K562 (cell line): ENCODE measurements around the gene AOC1. TPM values are rescaled to one million over a fixed set of nuclear protein-coding genes. Genes with fewer than 3 reads are reported as not detected.

Experiments used
- ARID2 ChIP-seq: fragments of 450-650 bp; IDR thresholded peaks from 2 replicates; pipeline ENCODE4 v1.6.1; 2017; ENCODE audit warnings: antibody characterized with exemption, mild to moderate bottlenecking
- BRD9 ChIP-seq: fragments of 450-650 bp; IDR thresholded peaks from 2 replicates; pipeline ENCODE4 v1.6.1; 2018; ENCODE audit warnings: low read depth; ENCODE audit not compliant: partially characterized antibody
- FOXJ2 ChIP-seq: fragments of 200-800 bp; sonication (Bioruptor generic); IDR thresholded peaks from 2 replicates; pipeline ENCODE4 v1.6.1; 2016; ENCODE audit warnings: missing genetic modification characterization, missing compliant biosample characterization
- HLTF ChIP-seq: fragments of 450-650 bp; IDR thresholded peaks from 2 replicates; pipeline ENCODE4 v1.6.1; 2016
- MAX ChIP-seq: sonication (generic); formaldehyde crosslinking; IDR thresholded peaks from 2 replicates; pipeline ENCODE4 v1.9.0; 2022; ENCODE audit warnings: mild to moderate bottlenecking, missing genetic modification reagents
- MBD2 ChIP-seq: sonication (generic); IDR thresholded peaks from 2 replicates; pipeline ENCODE4 v1.6.1; 2016; ENCODE audit warnings: low read depth, borderline replicate concordance
- MGA ChIP-seq: fragments of 450-650 bp; IDR thresholded peaks from 2 replicates; pipeline ENCODE4 v1.6.1; 2016; ENCODE audit warnings: mild to moderate bottlenecking, moderate library complexity
- NELFE ChIP-seq: IDR thresholded peaks from 2 replicates; pipeline ENCODE4 v1.6.1; 2011; ENCODE audit warnings: mild to moderate bottlenecking; ENCODE audit not compliant: insufficient read depth, insufficient read length
- SP2 ChIP-seq: IDR thresholded peaks from 2 replicates; pipeline ENCODE4 v1.6.1; 2011; ENCODE audit warnings: mild to moderate bottlenecking, low read depth, low read length, moderate library complexity; ENCODE audit not compliant: poor library complexity, severe bottlenecking; ENCODE audit errors: extremely low read depth
- SRSF7 ChIP-seq: fragments of 200-400 bp; formaldehyde crosslinking; optimal IDR thresholded peaks from 2 replicates; pipeline ENCODE3; 2017; ENCODE audit warnings: mild to moderate bottlenecking, low read depth, low read length
- TEAD1 ChIP-seq, 2 experiments: fragments of 450-650 bp in 1 of 2; sonication (generic) in 1 of 2; formaldehyde crosslinking; IDR thresholded peaks; 2 replicates each; pipeline versions ENCODE4 v1.4.0 to v1.8.0; 2020 to 2022; ENCODE audit warnings: mild to moderate bottlenecking in 2 of 2, missing genetic modification reagents in 1 of 2
- ZMIZ1 ChIP-seq, 2 experiments: fragments of 150-350 bp in 1 of 2; IDR thresholded peaks; 2 replicates each; pipeline ENCODE4 v1.6.1; 2012 to 2016; ENCODE audit warnings: low read depth in 2 of 2, low read length in 2 of 2, mild to moderate bottlenecking in 1 of 2, moderate library complexity in 1 of 2
- polyA plus RNA-seq, 8 experiments: library from polyadenylated mRNA; depleted of rRNA in 4 of 8; stranded (reverse) in 5 of 8; unstranded in 3 of 8; fragments of >200 nt; fragmentation: Nextera tagmentation in 2 of 8; fragmentation: Illumina TruSeq in 1 of 8; extraction: Ambion mirVana in 2 of 8; extraction: Trizol in 1 of 8; gene quantifications; 2 replicates each; pipeline versions ENCODE4 v1.2.1 to v1.2.3, GENCODE V29; 2011 to 2014; ENCODE audit warnings: inconsistent platforms in 1 of 8, missing spikeins in 1 of 8
- total RNA-seq, 7 experiments: library from RNA; depleted of rRNA in 6 of 7; stranded (reverse); fragments of >200 nt in 6 of 7; fragmentation: Illumina TruSeq in 2 of 7; extraction: Trizol in 2 of 7; gene quantifications; 2 replicates each; pipeline versions ENCODE4 v1.2.1 to v1.2.3, GENCODE V29; 2011 to 2021; ENCODE audit warnings: low replicate concordance in 1 of 7

AOC1 gene
- total and polyA plus RNA-seq, 9 of the 15 experiments (the other 6 are each of a cell fraction or from before 2014, with no cell fraction given): not detected

- peak; percentile 52 for TF ChIP-seq MGA
- TF ChIP-seq FOXJ2 (tag): no peak
- TF ChIP-seq SRSF7: no peak
- peak; percentile 71 for TF ChIP-seq SP2
- TF ChIP-seq MAX (CRISPR knock-in tag): no peak
- no peak for TF ChIP-seq BRD9
- TF ChIP-seq HLTF: no peak
- no peak for TF ChIP-seq NELFE
- no peak for TF ChIP-seq ZMIZ1 (IDR thresholded peaks at IDR 0.05; ENCODE audit: low read depth in 2 of 2, low read length in 2 of 2)
- no peak for TF ChIP-seq TEAD1 (CRISPR knock-in tag; IDR thresholded peaks at IDR 0.05)
- no peak for TF ChIP-seq ARID2
- peak; percentile 78; the same call in 1 of the 2 replicates for TF ChIP-seq MBD2
Measured at GRCh38 chr7:150824379-150825177, 27.7 kb upstream of the AOC1 start (continued).
